ENCODE data around the gene PARD3B. TPM values are rescaled to one million over a fixed set of nuclear protein-coding genes. Genes with fewer than 3 reads are reported as not detected.

PARD3B gene
- total and polyA plus RNA-seq, 2 of the 8 experiments (the other 6 are each of a cell fraction or from before 2014, with no cell fraction given), result 1.2 to 5.7 TPM

- WGBS, 2 experiments (ENCODE audit: extremely low coverage in 1 of 2, insufficient coverage in 1 of 2, insufficient read length in 1 of 2, insufficient replicate concordance in 2 of 2, low coverage in 1 of 2, low lambda C conversion rate in 2 of 2, missing lambda C conversion rate in 1 of 2), result 72% methylated on average over 4 of the region's 4 CpGs; no CpG with 5 or more reads in 1 of the 2 experiments
- Histone ChIP-seq H3K36me3 (ENCODE audit: control insufficient read depth in 2 of 4, insufficient read depth in 4 of 4, low read length in 3 of 4) (no peaks in the 10 kb centered on the region), H2BK120ac (replicated peaks; ENCODE audit: low read depth, low read length) (no peak overlapping the region), H3K4me1 (replicated peaks in 1 of 4; ENCODE audit: control insufficient read depth in 3 of 4, insufficient read depth in 4 of 4, low read length in 3 of 4) (peaks cover 0 to 2% (median 0%) of the 10 kb centered on the region in 4 experiments; a peak in 1 of 7 replicates), H3K9ac (replicated peaks in 1 of 4; ENCODE audit: extremely low read depth in 1 of 4, low read depth in 3 of 4, low read length in 3 of 4) (no peak overlapping the region), H3K9me3 (ENCODE audit: insufficient read depth in 2 of 2, low read depth in 1 of 2, low read length in 1 of 2) (no peaks in the 10 kb centered on the region), H3K23ac (ENCODE audit: insufficient read length) (no peak overlapping the region), H2AFZ (ENCODE audit: low read length) (no peak overlapping the region), H3K4ac (replicated peaks; ENCODE audit: insufficient read length, low read depth, low read length) (no peak overlapping the region), H4K91ac (replicated peaks; ENCODE audit: insufficient read length, low read length) (no peak overlapping the region), H3K4me2 (ENCODE audit: insufficient read depth in 1 of 2, low read depth in 2 of 2, low read length in 2 of 2) (no peak overlapping the region), H3K79me1 (ENCODE audit: low read depth, low read length) (no peaks in the 10 kb centered on the region), H4K20me1 (replicated peaks in 1 of 2; ENCODE audit: control insufficient read depth in 1 of 2, insufficient read depth in 2 of 2, low read length in 2 of 2) (no peaks in the 10 kb centered on the region), H4K8ac (ENCODE audit: extremely low read depth, insufficient read depth, low read length) (no peak overlapping the region), H2AK5ac (ENCODE audit: low read depth, low read length) (no peak overlapping the region), H3K4me3 (ENCODE audit: extremely low read depth in 1 of 4, insufficient read depth in 2 of 4, low read depth in 3 of 4, low read length in 4 of 4) (no peak overlapping the region), H3K27ac (ENCODE audit: low read depth, low read length) (no peak overlapping the region), H3K23me2 (ENCODE audit: low read depth, low read length) (no peaks in the 10 kb centered on the region), H2BK15ac (ENCODE audit: low read length) (no peak overlapping the region), H3K79me2 (ENCODE audit: control insufficient read depth in 1 of 2, insufficient read depth in 2 of 2, low read length in 2 of 2) (no peaks in the 10 kb centered on the region), H3K14ac (ENCODE audit: insufficient read length) (no peak overlapping the region), H2BK12ac (ENCODE audit: low read depth, low read length) (no peak overlapping the region), H3K27me3 (replicated peaks in 1 of 4; ENCODE audit: control insufficient read depth in 3 of 4, extremely low read depth in 1 of 4, insufficient read depth in 3 of 4, low read length in 3 of 4) (no peaks in the 10 kb centered on the region), H3K56ac (replicated peaks; ENCODE audit: insufficient read length, low read depth, low read length) (no peak overlapping the region), H4K5ac (ENCODE audit: insufficient read length, low read depth, low read length) (no peak overlapping the region), H2BK20ac (ENCODE audit: low read length) (no peak overlapping the region), H3K18ac (ENCODE audit: extremely low read depth, low read length) (no peak overlapping the region), H2BK5ac (ENCODE audit: low read depth, low read length) (no peak overlapping the region)
- ChIA-PET CTCF (ENCODE audit: partially characterized antibody) (interaction anchor here (1.0 to 1.5 kb wide), 3 partner anchors 22 to 83 kb away, joined by 3 to 4 read pairs (median 3); no protein-coding TSS in a partner anchor), POLR2A (ENCODE audit: partially characterized antibody) (no interaction called here)
- DNase-seq (ENCODE audit: low read depth in 1 of 2, low spot score in 2 of 2) (no peak), FAIRE-seq (no peak)
- TF ChIP-seq YY1 (IDR thresholded peaks at IDR 0.05; ENCODE audit: low read depth, low read length) (no peak), KDM5A (IDR thresholded peaks at IDR 0.05; ENCODE audit: low read length) (no peak), JUND (IDR thresholded peaks at IDR 0.05; ENCODE audit: low read length) (no peak), TCF12 (IDR thresholded peaks at IDR 0.05; ENCODE audit: low read depth, low read length) (no peak), EP300 (IDR thresholded peaks at IDR 0.05; ENCODE audit: borderline replicate concordance in 1 of 2, low read depth in 2 of 2, low read length in 2 of 2) (no peak), ASH2L (IDR thresholded peaks at IDR 0.05; ENCODE audit: low read length) (no peak), RNF2 (IDR thresholded peaks at IDR 0.05; ENCODE audit: borderline replicate concordance, low read depth, low read length, missing control alignments, poor library complexity, severe bottlenecking) (no peak)
These were observed 585.0 kb downstream of the PARD3B start for GRCh38 chr2:205130111-205130829.

Data from H1 (cell line).